Activated CD4-positive, CD25-positive, alpha-beta regulatory T cell treated with anti-CD3 and anti-CD28 coated beads, Interleukin-2, amount 50 U/mL, for 24 hours (primary cell): ENCODE results near the gene TMEM204.
A peak's percentile ranks its signal among the peaks of the same experiment; 100 is the strongest.

ENCODE experiments used
- ATAC-seq, 2 donors: fragments of 150-1000 bp; cut with Tn5 transposase; one replicate each; pipeline ENCODE4 v1.10.0; 2021; ENCODE audit warnings: mild to moderate bottlenecking in 1 of 2, moderate library complexity in 1 of 2

TMEM204 gene

DNA sequence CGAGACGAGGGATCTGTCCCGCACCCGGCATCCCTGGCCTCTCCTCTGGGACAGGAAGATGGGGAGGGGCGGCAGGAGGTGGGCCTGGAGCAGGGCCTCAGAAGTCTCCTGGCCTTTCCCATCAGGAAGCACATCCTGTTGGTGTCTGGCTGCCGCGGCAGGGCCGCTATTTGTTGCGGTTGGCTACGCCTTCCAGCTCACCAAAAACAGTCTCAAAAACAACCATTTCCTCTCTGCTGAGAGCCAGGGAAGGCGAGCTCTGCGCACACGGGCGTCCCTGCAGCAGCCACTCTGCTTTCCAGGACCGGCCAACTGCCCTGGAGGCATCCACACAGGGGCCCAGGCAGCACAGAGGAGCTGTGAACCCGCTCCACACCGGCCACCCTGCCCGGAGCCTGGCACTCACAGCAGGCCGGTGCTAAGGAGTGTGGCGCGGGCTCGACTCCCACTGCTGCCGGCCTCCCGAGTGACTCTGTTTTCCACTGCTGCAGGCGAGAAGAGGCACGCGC is at the start of gene TMEM204:
TSS of gene TMEM204 (plus strand) at position 224 of the 509 bp plus-strand sequence. CDS start 610 bp downstream, outside the sequence.
- peak; percentile 22 to 23 for ATAC-seq

DNA sequence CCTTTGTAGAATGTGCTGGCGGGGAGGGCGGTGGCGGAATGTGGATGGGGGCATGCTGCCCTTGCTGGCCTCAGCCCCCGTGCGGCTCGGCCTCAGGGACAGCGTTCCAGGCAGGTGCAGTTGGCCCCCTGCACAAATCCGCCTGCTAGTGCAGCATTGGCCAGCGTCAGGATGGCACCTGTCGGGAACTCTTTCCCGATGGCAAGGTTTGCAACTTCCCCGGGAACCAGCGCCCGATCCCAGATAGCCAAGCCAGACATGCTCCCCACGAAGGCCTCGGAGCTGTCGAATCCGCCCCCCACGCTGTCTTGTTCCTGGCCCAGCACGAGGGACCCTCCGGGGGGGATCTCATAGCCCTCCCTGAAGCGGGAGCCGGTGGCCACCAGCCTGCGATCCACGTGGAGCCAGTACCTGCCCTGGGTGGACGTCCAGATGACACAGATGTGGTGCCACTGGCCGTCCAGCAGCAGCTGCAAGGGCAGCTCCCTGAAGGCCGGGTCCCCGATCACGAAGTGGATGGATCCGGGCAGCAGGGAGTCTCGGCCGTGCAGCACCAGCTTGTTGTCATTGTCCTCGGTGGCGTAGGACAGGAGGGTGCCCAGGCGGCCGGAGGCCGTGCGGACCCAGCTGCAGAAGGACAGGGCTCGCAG is 47.5 kb upstream of the TMEM204 start:
- no peak for ATAC-seq

DNA sequence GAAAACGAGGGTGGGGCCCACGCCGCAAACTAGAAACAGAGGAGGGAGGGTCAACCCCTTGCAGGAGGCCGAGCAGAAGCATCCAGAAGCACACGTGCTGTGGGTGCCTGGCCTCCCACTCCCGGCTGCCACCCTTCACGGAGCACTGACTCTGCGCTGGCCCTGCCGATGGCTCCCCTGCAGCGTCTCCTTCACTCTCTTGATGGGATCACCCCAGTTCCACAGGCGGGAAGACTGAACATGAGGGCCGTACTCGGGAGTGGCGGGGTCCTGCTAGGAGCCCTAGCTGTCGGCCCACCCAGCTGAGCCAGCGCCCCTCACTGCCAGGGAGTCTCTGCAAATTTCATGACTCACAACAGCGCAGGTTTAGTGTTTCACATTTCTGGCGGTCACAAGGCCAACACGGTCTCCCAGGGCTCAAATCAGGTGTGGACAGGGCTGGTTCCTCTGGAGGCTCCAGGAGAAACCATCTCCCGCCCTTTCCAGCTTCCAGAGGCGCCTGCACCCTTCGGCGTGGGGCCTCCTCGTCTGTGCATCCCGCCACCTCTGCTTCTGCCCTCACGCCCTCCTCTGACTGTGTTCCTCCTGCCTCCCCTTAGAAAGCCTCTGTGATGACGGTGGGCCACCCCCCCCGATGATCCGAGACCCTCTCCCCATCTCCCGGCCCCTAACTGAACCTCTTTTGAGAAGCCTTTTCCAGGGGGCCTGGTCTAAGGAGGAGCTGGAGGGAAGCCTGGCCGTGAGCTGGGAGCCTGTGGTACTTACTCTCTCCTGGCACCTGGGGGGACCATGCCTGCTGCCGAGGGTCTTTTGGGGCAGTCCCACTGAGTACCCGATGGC is 46.7 kb upstream of the TMEM204 start:
- ATAC-seq: no peak

DNA sequence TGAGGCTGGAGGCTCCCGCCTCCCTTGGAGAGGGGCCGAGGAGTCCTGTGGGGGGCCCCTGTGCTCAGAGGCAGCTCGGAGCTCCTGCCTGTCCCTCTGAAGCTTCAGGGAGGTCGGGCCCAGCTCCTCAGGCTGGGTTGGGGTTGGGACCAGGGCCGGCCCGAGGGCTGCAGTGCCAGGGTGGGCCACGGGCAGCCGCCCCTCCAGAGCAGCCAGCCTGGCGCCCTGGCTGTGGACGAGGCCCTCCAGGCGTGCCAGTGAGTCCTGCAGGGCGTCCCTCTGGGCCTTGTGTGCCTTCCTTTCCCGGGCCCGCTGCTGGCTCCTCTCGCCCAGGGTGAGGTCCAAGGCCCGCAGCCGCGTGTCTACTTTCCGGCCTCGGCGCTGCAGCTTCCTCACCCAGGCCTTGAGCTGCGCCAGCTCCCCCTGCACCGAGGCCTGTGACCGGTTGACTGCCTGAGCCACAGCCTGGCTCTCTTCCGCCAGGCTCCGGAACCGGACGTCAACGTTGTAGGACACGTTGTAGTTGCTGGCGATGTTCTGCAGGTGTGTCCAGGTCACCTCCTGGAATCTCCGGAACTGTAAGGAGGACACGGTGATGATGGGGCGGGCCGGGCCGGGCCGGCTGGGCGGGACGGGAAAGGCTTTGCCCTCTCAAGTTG is 45.9 kb upstream of the TMEM204 start:
- no peak for ATAC-seq

DNA sequence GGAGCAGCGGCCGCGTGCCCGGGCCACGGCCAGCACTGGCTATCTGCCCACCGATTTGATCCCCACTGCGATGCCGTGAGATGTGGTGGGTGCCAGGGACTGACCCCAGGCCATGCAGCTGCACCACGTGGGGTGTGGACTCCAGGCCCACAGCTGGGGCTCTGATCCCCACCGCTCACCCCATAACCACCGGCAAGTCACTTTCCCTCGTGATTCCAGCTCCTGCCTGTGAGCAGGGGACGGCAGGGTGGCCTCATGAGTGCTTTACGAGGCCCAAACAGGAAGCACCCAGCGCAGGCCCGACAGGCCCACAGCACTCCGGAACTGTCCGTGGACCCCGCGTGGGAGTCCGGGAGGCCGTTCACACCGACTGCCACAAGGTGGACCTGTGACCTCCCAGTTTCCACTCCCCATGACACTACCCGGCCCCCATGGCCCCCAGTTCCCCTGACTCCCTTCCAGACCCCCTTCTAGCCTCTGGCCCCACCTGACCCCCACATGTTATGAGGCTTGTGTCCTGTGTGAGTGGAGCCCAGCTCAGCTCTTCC is 45.3 kb upstream of the TMEM204 start:
- no peak for ATAC-seq

DNA sequence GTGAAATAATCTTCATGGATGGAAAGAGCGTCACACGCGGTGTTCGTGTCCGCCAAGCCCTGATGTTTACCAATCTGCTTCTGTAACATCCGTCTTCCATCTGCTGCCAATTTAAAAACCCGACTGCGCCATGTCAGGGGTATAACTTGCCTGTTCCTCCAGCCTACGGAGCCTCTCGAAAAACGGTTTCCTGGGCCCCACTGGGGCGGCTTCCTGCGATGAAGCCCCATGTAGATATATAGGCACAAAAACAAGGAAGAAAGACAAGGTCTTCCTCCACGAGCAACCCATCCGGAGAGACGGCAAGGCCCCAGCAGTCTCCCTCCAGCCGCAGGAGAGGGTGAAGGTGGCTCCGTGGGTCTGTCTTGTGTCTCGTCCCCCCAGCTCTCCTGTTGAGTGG is 44.8 kb upstream of the TMEM204 start, which contains the start of gene PTX4:
TSS of gene PTX4 (minus strand) at position 326 of the 400 bp plus-strand sequence. CDS start at position 291, 35 bp downstream.
- no peak for ATAC-seq

DNA sequence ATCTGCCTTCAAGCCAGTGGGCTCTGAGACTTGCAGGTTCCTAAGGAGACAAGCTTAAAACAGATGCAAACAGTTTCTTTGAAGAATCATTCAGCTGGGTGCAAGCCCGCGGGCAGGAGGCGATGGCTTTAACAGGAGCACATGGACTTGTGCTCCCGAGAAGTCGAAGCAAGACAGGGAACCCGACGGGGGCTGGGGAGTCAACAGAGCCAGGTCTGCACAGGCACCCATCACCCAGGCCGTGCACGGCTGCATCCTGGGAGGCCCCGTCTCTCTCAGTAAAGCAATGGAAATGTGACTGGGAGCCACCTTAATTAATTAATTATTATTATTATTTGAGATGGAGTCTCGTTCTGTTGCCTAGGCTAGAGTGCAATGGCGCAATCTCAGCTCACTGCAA is 44.4 kb upstream of the TMEM204 start:
- ATAC-seq: no peak

DNA sequence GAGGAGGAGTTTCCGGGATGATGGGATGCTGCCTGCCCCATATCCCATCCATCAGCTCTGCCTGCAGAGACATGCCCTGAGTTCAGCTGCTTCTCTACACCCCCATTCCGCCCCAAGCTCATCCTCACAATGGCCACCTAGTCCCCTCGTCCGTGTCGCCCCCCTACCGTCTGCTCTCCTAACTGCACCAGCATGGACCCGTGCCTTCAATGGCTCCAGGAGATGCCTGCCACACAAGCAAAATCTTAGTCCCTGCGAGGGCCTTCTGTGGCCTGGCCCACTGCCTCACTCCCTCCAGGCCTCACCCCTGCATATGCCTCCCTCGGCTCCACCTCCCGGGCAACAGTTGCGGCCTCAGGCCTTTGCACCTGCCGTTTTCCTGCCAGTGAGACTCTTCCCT is 42.1 kb upstream of the TMEM204 start:
- ATAC-seq: no peak

DNA sequence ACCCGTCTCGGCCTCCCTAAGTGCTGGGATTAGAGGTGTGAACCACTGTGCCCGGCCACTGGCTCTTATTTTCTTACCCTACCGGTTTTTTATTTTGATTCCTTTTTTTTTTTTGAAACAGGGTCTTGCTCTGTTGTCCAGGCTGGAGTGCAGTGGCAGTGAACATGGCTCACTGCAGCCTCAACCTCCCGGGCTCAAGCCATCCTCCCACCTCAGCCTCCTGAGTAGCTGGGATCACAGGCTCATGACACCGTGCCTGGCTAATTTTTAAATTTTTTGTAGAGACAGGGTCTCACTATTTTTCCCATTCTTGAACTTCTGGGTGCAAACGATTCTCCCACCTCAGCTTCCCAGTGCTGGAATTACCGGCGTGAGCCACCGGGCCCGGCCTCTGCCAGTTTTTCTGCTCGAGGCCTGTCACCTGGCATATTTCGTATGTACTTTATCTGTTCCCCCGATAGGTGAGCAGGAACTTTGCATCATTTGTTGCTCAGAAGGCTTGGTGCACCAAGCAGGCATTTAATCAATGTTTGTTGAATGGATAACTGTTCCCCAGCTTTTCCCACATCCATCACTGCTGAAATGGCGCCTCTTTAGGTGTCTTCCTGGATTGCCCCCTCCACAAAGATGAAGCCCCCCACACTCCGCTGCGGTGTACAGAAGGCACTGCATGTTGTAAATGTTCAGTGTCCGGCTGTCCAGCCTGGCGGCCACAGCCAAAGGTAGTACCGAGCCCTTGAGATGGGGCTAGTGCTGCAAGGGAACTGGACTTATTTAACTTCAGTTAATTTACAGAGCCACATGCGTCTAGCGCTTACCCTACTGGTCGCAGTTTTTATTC is 41.2 kb upstream of the TMEM204 start:
- ATAC-seq: no peak

DNA sequence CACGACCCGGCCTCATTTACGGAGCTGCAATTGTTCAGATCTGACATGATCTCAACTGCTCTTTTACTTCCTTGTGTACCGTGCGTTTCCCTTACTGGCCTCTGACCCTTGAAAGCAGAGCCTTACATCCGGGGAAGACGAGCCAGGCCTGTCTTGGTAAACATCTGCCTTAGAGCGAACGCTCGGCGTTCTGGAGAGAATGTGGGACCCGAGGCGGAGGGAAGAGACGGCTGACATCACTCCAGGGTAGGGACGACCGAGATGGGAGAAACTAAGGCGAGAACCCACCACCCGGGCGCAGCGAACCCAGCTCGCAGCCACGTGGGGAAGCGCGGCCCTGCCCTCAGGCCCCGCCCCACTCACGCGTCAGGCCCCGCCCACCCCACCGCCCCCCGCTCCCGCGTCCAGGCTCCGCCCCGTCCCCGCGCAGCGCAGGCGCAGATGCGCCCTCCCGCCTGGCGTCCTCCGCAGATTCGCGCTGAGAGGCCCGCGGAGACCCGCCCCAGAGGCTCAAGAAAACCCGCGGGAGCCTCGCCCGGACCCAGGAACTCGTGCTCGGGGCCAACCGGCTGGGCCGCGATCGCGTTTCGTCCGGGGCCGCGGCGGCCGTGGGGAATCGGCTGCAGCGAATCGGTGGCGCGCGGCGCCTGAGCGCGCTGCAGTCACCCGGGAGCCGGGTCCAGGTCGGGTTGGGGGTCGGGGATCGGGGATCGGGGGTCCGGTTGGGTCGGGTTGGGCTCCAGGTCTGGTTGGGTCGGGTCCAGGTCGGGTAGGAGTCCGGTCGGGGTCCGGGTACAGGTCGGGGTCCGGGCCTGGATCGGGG is 40.3 kb upstream of the TMEM204 start, which contains the start of gene TELO2:
TSS of gene TELO2 (plus strand) at position 438 of the 823 bp plus-strand sequence. CDS start 922 bp downstream, outside the sequence.
- ATAC-seq: peak; percentile 80 to 81

DNA sequence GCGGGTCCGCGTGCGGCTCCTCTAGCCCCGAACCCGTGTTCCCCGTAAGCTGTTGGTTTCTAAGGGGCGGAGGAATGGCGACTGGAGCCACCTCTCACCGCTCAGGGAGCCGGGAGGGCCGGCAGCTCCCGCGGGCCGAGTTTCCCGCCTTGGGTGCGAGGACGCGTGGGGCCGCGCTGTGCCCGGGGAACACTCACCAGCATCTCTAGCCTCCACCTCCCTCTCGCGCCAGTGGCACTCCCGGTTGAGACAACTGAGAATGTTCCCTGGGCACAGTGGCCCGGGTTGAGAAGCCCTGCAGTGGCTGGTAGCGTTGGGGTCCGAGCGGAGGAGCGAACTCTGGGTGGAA is 39.7 kb upstream of the TMEM204 start:
- ATAC-seq: peak; percentile 6 to 30

DNA sequence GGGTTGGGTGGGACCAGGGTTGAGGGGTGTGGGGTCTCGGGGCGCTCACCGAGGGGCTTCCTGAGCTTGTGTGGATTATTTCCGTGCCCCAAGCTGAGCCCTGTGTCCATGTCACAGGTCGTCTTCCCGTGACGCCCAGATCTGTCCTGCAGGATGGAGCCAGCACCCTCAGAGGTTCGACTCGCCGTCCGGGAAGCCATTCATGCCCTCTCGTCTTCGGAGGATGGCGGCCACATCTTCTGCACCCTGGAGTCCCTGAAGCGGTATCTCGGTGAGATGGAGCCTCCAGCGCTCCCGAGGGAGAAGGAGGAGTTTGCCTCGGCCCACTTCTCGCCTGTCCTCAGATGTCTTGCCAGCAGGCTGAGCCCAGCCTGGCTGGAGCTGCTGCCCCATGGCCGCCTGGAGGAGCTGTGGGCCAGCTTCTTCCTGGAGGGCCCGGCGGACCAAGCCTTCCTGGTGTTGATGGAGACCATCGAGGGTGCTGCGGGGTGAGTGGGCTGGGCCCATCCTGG is 39.3 kb upstream of the TMEM204 start:
- no peak for ATAC-seq

DNA sequence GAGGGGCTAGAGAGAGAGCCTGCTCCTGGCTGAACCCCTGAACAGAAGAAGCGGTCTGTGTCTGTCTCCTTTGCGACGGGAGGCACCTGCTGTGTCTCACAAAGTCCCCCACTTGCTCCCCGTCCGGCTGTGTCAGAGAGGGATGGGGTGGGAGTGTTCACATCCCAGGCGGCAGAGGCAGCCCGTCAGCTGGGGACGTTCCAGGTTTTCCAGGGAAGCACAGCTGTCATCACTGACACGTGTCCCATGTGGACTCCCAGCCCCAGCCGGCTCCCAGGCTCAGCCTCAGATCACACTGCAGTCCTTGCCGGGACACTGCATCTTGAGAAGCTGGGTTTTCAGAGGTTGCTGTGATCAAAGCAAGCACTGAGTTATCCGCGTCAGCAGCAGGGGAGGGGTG is 38.8 kb upstream of the TMEM204 start:
- ATAC-seq: no peak

DNA sequence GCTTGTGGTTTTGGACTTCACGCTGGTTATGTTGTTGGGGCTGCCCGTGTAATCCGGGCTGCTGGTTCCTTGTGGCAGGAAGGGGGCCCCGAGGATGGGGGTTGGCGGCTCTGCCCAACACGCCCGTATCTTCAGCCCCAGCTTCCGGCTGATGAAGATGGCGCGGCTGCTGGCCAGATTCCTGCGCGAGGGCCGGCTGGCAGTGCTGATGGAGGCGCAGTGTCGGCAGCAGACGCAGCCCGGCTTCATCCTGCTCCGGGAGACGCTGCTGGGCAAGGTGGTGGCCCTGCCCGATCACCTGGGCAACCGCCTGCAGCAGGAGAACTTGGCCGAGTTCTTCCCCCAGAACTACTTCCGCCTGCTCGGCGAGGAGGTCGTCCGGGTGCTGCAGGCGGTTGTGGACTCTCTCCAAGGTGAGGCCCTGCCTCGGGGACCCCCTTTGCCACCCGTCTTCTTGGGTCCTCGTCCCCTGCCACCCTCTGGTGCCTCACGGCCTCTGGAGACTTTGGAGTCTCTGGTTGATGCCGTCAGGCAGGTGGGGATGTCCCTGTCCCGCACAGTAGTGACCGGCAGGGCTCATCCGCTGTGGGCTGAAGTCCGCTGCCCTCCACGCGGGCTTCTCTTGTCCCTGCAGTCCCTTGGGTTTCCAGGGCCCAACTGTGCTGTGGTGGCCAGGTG is 38.1 kb upstream of the TMEM204 start:
- no peak for ATAC-seq

DNA sequence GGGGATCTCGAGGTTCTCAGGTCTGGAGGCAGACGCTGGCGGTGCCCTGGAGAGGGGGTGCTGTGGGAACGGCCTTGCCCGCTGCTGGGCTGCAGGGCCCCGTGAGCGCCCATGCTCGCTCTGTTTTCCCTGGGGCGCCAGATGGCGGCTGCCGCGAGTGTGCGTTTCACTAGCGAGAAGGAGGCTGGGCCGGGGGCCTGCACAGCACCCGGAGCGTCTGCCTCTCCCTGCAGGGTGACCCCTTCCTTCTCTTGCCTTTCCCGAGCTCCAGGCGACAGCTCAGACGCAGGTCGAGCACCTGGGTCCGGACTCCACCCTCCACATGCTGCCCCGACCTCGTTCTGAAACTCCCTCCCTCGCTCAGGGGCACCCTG is 37.6 kb upstream of the TMEM204 start:
- no peak for ATAC-seq

DNA sequence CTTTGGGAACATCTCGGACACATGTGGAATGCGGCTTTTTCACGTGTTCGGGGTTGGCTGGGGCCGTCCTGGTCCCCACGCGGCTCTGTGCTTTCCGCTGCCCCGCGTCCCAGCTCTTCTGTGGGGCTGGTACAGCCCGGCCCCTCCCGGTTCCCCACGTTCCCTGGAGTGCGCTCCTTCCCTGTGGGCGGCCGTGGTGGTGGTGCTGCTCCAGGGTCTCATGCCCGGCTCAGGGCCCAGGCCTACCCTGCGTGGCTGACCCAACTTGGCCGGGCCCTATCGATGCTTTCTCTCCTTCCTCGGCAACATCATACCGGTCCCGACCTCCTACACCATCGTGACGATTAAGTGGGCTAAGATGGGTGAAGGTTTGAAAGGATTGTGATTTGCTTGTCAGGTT is 37.0 kb upstream of the TMEM204 start:
- ATAC-seq: no peak

DNA sequence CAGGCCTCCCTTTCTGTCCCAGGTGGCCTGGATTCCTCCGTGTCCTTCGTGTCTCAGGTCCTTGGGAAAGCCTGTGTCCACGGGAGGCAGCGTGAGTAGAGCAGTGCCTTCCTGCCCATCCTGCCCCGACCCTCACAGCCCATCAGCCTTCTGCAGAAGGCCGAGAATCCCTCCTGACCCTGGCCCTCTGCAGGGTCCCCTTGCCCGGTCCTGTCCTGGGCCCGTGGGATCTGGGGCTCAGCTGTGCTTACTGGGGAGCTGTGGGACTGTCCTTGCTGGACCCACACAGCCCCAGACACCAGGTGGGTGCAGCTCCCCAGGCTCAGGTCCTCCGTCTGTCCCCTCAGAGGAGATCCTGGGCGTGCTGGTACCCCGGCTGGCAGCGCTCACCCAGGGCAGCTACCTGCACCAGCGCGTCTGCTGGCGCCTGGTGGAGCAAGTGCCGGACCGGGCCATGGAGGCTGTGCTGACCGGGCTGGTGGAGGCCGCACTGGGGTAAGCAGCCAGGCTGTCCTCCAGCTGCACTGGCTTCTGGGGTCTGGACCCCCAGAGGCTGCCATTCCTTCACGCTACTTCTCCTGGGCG is 36.4 kb upstream of the TMEM204 start:
- no peak for ATAC-seq

DNA sequence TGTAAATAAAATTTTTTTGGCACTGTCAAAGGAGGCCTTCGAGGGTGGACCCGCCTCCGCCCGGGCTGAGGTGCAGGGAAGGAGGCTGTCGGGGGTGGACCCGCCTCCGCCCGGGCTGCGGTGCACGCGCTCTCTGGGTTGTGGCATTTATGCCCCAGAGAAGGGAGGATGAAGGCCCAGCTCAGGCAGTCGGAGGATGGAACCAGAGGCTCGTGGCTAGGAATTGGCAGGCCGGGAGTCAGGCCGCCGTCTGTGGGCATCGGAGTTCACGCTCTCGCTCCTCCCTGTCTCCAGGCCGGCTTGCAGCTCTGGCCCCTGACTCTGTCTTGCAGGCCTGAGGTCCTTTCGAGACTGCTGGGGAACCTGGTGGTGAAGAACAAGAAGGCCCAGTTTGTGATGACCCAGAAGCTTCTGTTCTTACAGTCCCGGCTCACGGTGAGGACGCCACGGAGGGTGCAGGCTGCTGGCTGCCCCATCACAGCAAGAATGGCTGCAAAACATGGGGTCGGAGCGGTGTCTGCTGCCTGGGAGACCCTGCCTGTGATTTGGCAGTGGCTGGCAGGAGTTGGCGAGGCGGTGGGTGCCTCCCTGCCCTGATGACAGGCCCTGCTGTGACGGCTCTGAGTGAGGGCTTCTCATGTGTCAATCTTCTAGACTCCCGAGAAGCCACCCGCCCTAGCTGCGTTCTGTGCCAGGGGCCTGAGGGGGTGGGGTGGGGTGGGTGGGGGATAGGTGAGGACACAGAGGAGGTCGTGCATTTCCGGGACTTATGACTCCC is 34.4 kb upstream of the TMEM204 start:
- no peak for ATAC-seq
